ENCODE data around the gene DAP.

Gene DAP

DNA sequence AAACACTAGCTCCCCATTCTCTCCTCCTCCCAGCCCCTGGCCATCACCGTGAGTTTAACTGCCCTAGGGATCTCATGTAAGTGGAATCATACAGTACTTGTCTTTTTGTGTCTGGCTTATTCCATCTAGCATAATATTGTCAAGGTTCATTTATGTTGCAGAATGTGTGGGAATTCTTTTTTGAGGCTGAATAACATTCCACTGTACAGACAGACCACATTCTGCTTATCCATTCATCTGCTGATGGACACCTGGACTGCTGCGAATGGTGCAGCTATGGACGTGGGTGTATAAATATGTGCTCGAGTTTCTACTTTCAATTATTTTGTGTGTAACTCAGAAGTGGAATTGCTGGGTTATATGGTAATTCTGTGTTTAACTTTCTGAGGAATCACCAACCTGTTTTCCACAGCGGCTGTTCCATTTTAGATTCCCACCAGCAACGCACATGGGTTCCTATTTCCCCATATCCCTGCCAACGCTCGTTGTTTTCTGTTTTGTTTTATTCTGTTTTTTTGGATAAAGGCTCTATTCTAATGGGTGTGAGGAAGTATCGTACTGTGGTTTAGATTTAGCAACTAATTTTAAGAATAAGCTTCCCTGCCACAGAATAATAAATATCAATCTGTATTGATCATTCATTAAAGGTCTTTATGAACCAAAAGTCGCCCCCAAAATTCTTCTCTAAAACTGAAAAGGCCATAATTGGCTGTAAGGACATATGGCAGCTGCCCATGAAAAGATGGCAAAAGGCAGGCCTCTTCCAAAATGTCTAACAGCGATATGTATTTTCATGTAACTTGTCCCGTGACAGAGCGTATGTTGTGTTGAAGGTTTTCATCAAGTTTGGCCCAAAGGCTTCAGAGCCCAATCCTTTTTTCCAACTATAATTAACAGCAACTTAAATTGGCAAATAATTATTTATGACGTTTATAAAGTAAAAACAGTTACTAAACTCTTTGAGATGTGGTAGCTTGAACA, 70.3 kb downstream of the DAP start:
- no peak for DNase-seq (ENCODE audit: low read depth)

DNA sequence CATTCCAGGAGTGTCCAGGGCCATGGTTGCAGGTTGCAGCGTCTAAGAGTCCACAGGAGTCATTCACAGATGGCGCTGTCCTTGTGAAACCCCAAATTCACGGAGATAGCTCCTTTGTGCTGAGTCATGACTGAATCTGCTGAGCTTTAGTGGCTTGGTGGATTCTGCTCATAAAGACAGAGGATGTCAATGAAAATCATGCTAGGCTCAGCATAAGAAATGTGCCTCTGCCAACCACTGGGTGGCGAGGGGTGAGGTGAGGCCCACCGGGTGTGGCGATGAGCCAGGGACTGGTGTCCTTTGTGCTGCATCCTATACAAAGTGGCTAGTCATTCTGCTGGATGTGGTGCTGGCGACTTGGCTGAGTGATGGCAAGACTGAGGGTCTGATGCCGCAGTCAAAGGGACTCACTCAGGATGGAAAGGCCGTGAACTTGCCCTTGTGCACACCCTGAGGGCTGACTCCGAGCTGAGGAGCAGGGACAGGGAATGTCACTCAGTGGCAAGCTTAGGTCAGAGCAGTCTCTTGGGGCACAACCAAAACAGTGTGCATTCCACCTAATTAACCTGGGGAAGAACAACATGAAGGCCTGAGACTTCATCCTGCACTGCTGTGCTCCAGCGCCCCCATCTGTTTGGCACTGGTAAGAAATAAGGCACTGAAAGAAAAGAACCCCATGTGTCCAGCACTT, 71.5 kb downstream of the DAP start:
- no peak for DNase-seq (ENCODE audit: low read depth)

DNA sequence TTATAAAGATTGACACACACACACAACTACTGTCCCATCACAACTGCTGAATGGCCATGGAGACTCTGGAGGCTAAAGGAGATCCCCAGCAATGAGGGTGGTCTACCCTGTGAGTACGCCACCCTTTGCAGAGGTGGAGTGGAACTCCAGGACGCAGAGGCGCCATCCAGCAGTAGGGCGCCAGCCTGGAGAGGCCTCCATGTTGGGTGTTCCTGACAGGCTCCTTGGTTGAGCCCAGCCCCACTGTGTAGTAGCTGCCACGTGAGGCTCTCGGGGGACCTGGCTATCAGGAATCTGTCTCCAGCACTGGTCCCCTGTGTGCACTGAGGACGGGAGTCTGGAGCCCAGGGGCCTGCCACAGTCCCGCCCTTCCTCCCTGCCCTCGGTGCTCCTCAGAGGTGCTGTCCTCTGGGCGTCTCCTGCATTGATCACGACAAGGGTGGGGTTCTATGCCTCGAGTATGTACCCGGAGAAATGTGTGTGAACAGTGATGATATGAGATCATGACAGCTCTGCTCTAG, 72.3 kb downstream of the DAP start:
- DNase-seq (ENCODE audit: low read depth), result no peak

DNA sequence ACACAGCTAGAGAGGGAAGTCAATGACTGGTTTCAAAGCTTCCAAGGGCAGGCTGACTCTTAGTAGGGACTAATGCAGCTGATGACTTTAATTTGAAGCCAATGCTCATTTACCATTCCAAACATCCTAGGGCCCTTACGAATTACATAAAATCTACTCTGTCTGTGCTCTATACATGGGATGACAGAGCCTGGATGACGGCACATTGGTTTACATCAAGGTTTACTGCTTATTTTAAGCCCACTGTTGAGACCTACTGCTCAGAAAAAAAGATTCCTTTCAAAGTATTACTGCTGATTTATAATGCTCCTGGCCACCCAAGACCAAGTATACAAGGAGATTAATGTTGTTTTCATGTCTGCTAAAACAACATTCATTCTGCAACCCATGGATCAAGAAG, 74.1 kb downstream of the DAP start:
- no peak for DNase-seq (ENCODE audit: low read depth)

DNA sequence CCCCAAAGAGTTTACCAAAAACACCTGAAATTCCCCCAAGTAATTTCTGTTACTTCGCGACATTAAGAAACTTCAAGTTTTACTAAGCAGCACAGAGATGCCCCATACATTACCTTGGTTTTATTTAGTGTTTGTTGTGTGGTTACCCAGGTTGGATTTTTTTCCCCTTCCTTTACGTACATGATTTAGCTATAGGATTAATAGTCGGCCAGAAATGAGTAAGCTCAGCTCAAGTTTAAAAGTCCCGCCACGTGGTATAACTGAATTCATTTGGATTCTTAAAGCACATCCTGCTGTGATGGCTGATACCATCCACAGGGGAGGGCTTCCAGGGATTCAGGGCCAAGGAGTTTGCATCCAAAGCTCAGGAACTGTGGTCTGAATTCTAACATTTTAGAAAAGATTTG, 75.9 kb downstream of the DAP start:
- DNase-seq (ENCODE audit: low read depth), result no peak

DNA sequence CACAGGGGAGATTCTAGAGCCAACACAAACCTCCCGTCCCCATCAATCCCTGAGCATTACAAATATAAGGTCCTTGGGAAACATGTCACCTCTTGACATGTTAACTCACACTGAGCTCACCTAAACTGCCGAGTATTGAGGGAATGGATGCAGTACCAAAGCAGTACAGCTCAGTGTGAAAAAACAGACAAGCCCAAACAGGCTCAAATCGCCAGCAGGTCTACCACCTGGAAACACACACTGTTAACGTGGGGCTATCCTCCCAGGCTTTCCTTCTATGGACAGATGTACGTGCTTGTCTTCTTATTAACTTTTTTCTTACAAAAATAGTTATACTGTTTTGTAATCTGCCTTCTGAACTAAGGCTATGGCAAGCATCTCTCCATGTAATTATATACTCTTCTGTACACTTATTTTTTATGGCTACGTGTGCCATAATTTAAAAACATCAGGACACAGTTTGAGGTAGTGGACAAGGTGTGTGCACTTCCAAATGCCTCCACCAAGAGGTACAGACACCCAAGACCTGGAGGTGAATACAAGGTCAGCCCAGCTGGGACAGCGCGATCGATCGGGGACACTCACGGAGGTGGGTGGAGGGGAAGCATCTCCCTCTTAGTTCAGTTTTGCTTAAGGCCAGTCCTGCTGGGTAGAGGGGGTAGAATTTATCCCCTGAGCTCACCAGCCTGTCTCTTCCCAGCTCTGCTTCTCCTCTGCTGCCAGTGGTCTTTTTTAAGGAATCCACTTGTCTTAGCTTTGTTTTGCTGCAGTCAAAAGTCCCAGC, 76.5 kb downstream of the DAP start:
- DNase-seq (ENCODE audit: low read depth), result no peak

DNA sequence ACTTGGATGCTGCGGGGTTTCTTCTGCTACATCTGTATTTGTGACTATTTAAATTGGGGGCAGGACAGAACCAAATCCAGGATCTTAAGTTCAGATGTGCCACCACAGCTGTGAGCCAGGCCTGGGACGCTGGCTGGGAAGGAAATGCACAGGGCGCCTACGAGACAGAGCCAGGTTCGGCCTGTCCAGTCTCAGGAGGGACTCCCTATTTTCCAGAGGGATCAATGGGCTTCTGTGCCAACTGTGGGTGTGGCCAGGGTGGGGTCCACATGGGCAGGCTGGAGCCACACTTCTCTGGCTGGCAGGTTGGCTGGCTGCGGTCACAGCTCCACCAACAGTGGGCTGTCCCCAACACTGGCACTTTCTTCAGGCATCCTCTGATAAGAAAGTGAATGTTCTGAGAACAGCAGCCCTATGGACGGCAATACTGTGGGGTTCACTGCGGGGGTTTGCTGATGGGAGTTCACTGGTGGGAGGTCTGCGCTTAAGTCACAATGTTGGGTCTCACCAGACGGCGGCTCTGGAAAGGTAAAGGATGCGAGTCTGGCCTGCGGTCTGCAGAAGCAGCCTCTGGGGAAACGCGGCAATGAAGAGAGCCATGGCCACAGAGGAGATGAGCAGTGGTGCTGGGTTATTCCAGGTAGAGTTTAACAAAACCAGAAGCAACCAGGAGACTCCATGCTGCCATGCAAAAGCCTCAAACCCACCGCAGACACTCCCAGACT, 78.1 kb downstream of the DAP start:
- no peak for DNase-seq (ENCODE audit: low read depth)

DNA sequence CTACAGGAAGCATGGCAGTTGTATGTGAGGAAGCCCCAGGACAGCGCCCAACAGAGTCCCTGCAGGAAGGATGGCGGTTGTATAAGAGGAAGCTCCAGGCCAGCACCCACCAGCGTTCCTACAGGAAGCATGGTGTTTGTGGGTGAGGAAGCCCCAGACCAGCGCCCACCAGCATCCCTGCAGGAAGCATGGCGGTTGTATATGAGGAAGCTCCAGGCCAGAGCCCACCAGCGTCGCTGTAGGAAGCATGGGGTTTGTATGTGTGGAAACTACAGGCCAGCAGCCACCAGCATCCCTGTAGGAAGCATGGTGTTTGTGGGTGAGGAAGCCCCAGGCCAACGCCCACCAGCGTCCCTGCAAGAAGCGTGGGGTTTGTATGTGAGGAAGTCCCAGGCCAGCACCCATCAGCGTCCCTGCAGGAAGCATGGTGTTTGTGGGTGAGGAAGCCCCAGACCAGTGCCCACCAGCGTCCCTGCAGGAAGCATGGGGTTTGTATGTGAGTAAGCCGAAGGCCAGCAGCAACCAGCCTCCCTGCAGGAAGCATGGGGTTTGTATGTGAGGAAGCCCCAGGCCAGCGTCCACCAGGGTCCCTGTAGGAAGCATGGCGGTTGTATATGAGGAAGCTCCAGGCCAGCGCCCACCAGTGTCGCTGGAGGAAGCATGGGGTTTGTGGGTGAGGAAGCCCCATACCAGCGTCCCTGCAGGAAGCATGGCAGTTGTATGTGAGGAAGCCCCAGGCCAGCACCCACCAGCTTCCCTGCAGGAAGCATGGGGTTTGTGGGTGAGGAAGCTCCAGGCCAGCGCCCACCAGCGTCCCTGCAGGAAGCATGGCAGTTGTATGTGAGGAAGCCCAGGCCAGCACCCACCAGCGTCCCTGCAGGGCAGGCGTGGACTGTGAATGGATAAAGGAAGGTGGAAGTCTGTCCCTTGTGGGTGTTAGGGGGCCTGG, 79.0 kb downstream of the DAP start:
- no peak for DNase-seq (ENCODE audit: low read depth)

DNA sequence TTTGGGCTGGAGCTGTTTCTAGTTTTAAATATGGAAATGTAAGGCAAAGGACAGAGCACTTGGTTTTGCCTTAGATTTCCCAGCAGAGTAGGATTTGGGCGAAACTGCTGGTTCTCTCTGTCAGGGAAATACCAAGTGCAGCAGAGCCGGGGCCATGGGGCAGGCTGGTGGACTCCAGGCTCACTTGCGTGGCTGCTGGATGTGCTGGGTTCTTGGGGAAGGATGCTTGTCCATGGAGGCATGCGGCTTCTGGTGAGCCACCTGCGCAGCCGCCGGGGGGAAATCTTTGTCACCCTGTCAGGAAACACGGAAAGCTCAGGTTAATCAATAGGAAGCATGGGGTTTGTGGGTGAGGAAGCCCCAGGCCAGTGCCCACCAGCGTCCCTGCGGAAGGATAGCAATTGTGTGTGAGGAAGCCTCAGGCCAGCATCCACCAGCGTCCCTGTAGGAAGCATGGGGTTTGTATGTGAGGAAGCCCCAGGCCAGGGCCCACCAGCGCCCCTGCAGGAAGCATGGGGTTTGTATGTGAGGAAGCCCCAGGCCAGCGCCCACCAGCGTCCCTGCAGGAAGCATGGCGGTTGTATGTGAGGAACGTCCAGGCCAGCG, 80.1 kb downstream of the DAP start:
- DNase-seq (ENCODE audit: low read depth), result no peak

DNA sequence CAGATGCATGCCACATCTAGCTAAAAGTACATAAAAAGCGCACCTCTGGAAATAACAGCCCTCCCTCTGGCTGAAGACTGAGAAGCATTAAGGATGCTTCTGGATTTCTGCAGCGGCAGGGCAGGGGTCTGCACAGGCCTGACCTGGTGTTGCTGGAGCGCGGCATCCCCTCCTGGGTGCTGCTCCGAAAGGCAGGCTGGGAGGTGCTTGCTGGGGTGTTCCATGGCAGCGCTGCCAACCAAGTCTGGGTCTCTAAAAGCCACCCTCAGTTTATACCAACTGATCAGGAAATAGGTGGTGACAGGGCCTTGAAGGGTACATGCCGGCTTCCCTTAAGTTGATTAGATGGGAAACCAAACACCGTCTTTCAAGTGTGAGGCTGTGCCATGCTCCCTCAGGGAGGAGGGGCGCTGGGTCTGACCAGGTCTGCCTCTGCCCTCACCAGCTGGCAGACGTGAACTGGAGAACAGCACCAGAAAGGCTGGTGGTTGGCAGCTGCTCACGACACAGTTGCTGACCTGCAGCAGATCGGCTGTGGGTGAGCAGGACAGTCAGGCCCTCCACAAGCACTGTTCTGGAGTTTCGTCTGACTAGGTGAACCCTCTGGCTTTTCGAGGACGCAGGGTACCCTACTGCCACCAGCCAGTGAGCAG, 81.6 kb downstream of the DAP start:
- DNase-seq (ENCODE audit: low read depth), result no peak

DNA sequence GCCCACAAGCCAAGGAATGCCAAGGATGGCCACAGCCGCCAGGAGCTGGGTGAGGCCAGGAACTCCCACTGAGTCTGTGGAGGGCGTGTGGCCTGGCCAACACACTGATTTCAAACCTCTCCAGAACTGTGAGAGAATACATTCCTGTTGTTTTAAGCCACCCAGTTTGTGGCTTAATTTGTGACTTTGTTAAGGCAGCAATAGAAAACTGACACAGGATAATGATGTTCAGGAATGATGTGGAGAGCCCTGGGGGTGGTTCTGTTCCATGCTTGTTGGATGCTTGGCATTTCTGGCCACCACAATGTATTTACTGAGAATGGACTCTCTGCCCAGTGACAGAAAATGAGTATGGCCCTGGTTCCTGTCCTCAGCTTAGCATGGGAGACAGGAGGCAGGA, 82.8 kb downstream of the DAP start:
- no peak for DNase-seq (ENCODE audit: low read depth)

DNA sequence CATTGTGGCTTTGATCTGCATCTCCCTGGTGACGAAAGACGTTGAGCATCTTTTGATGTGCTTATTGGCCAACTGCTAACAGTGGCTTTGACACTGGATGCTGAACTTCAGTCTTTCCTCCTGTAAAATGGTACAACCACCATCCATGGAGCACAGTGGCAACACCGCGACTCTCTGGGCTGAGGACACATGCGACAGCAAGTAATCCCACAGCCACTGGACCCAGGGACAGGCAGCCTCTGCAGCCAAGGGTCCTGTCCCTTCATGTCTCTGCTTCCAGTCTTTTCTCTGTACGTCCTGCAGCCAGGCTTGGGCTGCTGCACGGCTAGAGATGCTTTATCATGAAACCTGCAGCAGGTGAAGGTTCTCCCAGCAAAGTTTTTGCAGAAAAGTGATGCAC, 83.5 kb downstream of the DAP start:
- DNase-seq (ENCODE audit: low read depth), result no peak

DNA sequence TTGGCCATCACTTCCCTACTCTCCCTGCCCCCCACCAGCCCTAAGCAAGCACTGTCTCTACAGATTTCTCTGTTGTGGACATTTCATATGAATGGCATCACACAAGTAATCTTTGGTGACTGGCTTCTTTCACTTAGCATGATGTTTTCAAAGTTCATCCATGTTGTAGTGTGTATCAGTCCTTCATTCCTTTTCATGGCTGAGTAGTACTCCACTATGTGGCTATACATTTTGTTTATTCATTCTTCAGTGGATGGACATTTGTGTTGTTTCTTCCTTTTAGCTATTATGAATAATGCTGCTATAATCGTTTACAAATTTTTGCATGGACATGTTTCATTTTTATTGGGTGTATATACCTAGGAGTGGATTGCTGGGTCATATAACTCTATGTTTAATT, 84.1 kb downstream of the DAP start:
- no peak for DNase-seq (ENCODE audit: low read depth)

DNA sequence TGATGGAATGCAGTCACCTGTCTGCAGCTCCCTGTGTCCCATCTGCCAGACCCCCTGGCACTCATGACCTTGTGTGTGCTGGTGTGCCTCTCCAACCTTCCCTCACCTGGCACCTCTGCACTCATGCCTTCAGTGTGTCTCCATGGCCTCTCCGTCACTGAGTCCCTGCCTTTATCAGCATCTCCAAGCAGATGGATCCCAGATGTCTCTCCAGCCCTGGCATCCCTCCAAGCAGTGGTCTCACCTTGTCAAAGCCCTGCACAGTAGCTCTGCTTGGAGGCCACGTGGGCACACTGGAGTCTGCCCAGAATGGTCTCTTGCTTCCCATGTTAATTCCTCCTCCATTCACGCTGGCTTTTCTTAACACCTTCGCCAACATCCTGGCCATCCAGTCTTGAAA, 84.8 kb downstream of the DAP start:
- no peak for DNase-seq (ENCODE audit: low read depth)

DNA sequence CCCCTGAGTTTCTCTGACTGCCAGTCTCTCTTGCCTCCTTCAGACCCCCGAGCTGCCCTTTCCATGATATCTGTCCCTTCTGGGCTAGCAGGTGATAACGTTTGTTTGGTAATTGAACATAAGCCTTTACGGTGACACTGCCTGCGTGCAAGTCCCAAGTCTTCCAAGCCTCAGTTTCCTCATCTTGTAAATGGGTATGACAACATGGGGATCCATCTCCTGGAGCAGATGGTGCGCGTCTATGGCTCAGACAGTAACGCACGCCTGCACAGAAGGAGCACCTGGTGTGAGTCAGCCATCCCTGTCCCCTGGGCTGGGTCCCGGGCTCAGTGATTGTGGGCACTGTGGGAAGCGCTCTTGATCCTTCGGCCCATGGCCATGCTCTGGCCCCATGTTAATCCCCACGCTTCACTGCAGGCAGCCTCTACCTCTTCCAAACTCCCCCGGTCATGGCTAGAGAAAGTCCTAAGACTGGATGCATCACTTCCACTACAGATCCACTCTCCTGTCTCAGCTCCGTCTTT, 85.8 kb downstream of the DAP start:
- no peak for DNase-seq (ENCODE audit: low read depth)

DNA sequence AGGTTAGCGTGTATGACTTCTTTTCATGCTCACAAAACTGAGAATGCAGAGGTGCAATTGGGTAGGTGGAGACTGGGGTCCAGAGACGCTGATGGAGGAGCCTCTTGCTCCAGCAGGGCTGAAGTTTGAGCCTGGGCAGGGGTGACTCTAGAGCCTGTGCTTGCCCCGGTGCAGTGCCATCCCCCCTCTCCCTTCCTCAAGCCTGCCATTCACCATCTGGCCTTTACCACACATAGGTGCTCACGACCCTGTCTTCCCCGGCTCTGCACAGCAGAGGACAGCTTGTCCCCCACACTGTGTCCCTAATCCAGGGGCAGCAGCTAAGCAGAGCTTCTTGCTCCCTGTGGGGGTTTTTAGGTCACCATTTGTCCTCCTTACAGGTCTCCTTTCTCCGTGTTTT, 86.5 kb downstream of the DAP start:
- DNase-seq (ENCODE audit: low read depth), result no peak

DNA sequence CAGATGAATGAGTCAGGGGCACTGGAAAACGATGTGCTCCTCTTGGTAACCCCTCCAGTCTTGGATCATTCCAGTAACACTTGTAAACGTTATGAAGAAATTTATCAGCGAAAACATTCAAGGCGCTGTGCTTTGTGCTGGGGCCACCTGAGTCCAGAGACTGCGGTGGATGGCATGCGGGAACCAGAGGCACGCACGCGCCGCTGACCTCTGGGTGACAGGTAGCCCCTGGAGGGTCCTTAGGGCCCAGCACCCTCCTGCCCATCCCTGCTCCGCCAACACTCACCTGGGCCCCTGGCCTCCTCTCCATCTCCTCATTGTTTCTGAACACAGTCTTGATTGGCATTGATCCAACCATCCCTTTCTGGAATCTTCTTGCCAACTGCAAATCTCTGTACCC, 86.9 kb downstream of the DAP start:
- no peak for DNase-seq (ENCODE audit: low read depth)

DNA sequence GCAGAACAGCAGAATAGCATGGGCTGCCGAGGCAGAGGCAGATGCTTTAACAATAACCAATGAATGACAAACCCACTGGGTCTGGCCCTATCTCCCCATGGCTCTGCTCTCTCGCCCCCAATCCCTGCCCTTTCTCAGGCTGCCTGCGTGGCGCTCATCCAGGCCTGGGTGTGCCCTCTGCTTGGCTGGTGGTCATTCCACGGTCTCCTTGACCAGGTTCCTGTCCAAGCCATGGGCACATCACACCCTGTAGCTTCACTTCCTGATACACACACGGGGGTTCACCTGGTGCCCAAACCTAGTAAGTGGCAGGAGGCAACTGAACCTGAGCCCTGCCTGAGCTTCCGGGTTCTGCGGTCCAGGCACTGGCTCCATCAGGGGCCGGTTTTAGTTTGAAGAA, 87.6 kb downstream of the DAP start:
- no peak for DNase-seq (ENCODE audit: low read depth)

DNA sequence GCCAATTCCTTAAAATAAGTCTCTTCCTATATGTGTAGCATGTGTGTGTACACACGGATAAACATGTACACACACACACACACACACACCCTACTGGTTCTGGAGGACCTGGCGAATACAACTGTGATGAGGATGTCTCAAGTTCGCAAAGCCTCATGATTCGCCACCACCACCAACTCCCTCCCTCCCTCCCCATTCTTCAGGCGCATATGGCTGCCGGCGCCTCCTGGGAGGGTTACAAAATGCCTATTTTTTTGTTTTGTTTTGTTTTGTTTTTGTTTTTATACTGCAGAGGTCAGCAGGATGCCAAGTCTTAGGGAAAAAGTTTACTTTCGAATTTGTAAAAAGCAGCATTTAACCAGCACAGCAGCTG, 88.0 kb downstream of the DAP start:
- no peak for DNase-seq (ENCODE audit: low read depth)

All from stromal cell of bone marrow (primary cell).